ENCODE results near the gene CEP164.

- TF ChIP-seq, protein P1, sequence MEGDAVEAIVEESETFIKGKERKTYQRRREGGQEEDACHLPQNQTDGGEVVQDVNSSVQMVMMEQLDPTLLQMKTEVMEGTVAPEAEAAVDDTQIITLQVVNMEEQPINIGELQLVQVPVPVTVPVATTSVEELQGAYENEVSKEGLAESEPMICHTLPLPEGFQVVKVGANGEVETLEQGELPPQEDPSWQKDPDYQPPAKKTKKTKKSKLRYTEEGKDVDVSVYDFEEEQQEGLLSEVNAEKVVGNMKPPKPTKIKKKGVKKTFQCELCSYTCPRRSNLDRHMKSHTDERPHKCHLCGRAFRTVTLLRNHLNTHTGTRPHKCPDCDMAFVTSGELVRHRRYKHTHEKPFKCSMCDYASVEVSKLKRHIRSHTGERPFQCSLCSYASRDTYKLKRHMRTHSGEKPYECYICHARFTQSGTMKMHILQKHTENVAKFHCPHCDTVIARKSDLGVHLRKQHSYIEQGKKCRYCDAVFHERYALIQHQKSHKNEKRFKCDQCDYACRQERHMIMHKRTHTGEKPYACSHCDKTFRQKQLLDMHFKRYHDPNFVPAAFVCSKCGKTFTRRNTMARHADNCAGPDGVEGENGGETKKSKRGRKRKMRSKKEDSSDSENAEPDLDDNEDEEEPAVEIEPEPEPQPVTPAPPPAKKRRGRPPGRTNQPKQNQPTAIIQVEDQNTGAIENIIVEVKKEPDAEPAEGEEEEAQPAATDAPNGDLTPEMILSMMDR (conservative IDR thresholded peaks at IDR 0.05; ENCODE audit: low read depth, low read length), result no peak
- TF ChIP-seq EZH2 (IDR thresholded peaks at IDR 0.05; ENCODE audit: low read length, unreplicated experiment) (no peak), EZH2phosphoT487 (IDR thresholded peaks at IDR 0.05; ENCODE audit: borderline replicate concordance, low read length) (no peak)
Observed at GRCh38 chr11:117438371-117439000, 110.8 kb downstream of the CEP164 start.

Data from PC-3 (cell line).